ENCODE data around the gene CD63.

CD63 gene

GRCh38 chr12:55741931-55742680, 13.3 kb upstream of the CD63 start:
- DNase-seq (ENCODE audit: low spot score): no peak
- Histone ChIP-seq H3K36me3 (ENCODE audit: low read depth) (peaks cover 4% of the 10 kb centered on the region; the same call in 1 of the 2 replicates), H3K27ac (ENCODE audit: poor library complexity, severe bottlenecking) (no peak overlapping the region), H3K27me3 (ENCODE audit: insufficient read depth, poor library complexity, severe bottlenecking) (no peaks in the 10 kb centered on the region), H3K9me3 (ENCODE audit: severe bottlenecking) (no peaks in the 10 kb centered on the region), H3K4me1 (ENCODE audit: insufficient read depth, poor library complexity, severe bottlenecking) (peaks cover 4% of the 10 kb centered on the region), H3K4me3 (ENCODE audit: severe bottlenecking) (peak overlapping the region; percentile 20)
- no peak for ATAC-seq (ENCODE audit: low read depth)
- TF ChIP-seq CTCF (IDR thresholded peaks at IDR 0.05; ENCODE audit: poor library complexity, severe bottlenecking): no peak

GRCh38 chr12:55739025-55739378, 10.2 kb upstream of the CD63 start:
- peaks cover 4% of the 10 kb centered on the region for H3K4me1 ChIP-seq (ENCODE audit: insufficient read depth, poor library complexity, severe bottlenecking)
- H3K4me3 ChIP-seq (ENCODE audit: severe bottlenecking): peak overlapping the region; percentile 43
- no peaks in the 10 kb centered on the region for H3K9me3 ChIP-seq (ENCODE audit: severe bottlenecking)
- DNase-seq (ENCODE audit: low spot score) (no peak), ATAC-seq (ENCODE audit: low read depth) (no peak)
- no peaks in the 10 kb centered on the region for H3K36me3 ChIP-seq (ENCODE audit: low read depth)
- H3K27me3 ChIP-seq (ENCODE audit: insufficient read depth, poor library complexity, severe bottlenecking): no peaks in the 10 kb centered on the region
- peak; percentile 54 for TF ChIP-seq CTCF (IDR thresholded peaks at IDR 0.05; ENCODE audit: poor library complexity, severe bottlenecking)
- H3K27ac ChIP-seq (ENCODE audit: poor library complexity, severe bottlenecking): peak overlapping the region; percentile 38

- H3K4me3 ChIP-seq (ENCODE audit: severe bottlenecking): peak overlapping the region; percentile 43
- H3K36me3 ChIP-seq (ENCODE audit: low read depth): no peaks in the 10 kb centered on the region
- peak overlapping the region; percentile 38 for H3K27ac ChIP-seq (ENCODE audit: poor library complexity, severe bottlenecking)
- no peaks in the 10 kb centered on the region for H3K27me3 ChIP-seq (ENCODE audit: insufficient read depth, poor library complexity, severe bottlenecking)
- H3K4me1 ChIP-seq (ENCODE audit: insufficient read depth, poor library complexity, severe bottlenecking): peaks cover 4% of the 10 kb centered on the region
- peak; percentile 86 for TF ChIP-seq CTCF (IDR thresholded peaks at IDR 0.05; ENCODE audit: poor library complexity, severe bottlenecking)
- ATAC-seq (ENCODE audit: low read depth): peak; percentile 86
- DNase-seq (ENCODE audit: low spot score): peak; percentile 86
- no peaks in the 10 kb centered on the region for H3K9me3 ChIP-seq (ENCODE audit: severe bottlenecking)
Observed at GRCh38 chr12:55738123-55739024, 9.6 kb upstream of the CD63 start.

GRCh38 chr12:55737581-55738122, 8.8 kb upstream of the CD63 start:
- no peak for ATAC-seq (ENCODE audit: low read depth)

More at GRCh38 chr12:55737581-55738122, 8.8 kb upstream of the CD63 start:
- no peak for TF ChIP-seq CTCF (IDR thresholded peaks at IDR 0.05; ENCODE audit: poor library complexity, severe bottlenecking)
- H3K27me3 ChIP-seq (ENCODE audit: insufficient read depth, poor library complexity, severe bottlenecking): no peaks in the 10 kb centered on the region
- H3K9me3 ChIP-seq (ENCODE audit: severe bottlenecking): no peaks in the 10 kb centered on the region
- no peak for DNase-seq (ENCODE audit: low spot score)
- H3K36me3 ChIP-seq (ENCODE audit: low read depth): no peaks in the 10 kb centered on the region
- peak overlapping the region; percentile 43 for H3K4me3 ChIP-seq (ENCODE audit: severe bottlenecking)
- peaks cover 4% of the 10 kb centered on the region for H3K4me1 ChIP-seq (ENCODE audit: insufficient read depth, poor library complexity, severe bottlenecking)
- peak overlapping the region; percentile 38 for H3K27ac ChIP-seq (ENCODE audit: poor library complexity, severe bottlenecking)

Data from RWPE2 (cell line).